ENCODE results near the gene ALDH1A1.

Gene ALDH1A1

DNA sequence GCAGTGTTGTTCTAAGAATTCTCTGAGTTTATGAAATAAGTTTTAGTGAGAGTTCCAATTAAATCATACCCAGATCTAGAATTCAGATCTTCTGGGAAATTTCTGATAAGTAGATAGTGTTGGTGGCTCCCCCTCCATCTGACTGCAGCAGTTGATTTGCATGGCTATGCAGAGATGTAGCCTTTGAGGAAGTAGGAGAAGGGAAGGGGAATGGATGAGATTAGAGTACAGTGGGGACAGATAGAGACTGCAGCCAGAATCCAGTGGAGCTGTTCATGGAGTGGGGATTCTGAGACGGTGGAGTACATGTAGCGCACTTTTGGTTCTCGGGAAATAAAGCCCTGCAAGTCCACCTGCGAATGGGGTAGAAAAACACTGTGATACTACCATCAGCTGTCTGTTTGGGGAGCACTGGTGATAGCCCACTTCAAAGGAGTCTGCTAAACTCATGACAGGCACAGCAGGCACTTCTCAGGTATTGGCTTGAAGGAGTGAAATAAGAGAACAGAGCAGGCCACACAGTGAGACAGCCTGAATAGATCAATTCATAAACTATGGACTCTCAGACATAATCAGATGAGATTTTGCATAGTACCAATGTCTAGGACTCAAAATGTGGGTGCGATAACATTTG is 96.8 kb downstream of the ALDH1A1 start:
- DNase-seq (ENCODE audit: low read depth), result no peak

- no peak for DNase-seq (ENCODE audit: low read depth)
These were observed 97.5 kb downstream of the ALDH1A1 start for GRCh38 chr9:72855321-72855720.

All from ELR (cell line).